H9 (cell line): ENCODE results near the gene UHRF1. TPM values are rescaled to one million over a fixed set of nuclear protein-coding genes. Genes with fewer than 3 reads are reported as not detected.

Experiments used
- DNase-seq: peaks from one replicate; pipeline ENCODE4 v3.0.0-alpha.2; 2017
- H2AFZ ChIP-seq: one replicate; pipeline ENCODE4 v1.6.1; 2013; ENCODE audit warnings: mild to moderate bottlenecking, low read length, control low read depth, moderate library complexity
- H2AK5ac ChIP-seq: 2 replicates; pipeline ENCODE4 v1.6.1; 2013; ENCODE audit warnings: low read length, control low read depth, mixed read lengths; ENCODE audit not compliant: insufficient read length
- H2BK120ac ChIP-seq: one replicate; pipeline ENCODE4 v1.6.1; 2013; ENCODE audit warnings: low read depth, mild to moderate bottlenecking, low read length, control low read depth, inconsistent platforms; ENCODE audit not compliant: poor library complexity, severe bottlenecking
- H2BK12ac ChIP-seq: 2 replicates; pipeline ENCODE4 v1.6.1; 2013; ENCODE audit warnings: low read length, control low read depth, mixed read lengths, low read depth; ENCODE audit not compliant: insufficient read length
- H2BK15ac ChIP-seq: 2 replicates; pipeline ENCODE4 v1.6.1; 2013; ENCODE audit warnings: low read depth, low read length, control low read depth
- H2BK20ac ChIP-seq: one replicate; pipeline ENCODE4 v1.6.1; 2013; ENCODE audit warnings: low read depth, mild to moderate bottlenecking, low read length, control low read depth, inconsistent platforms; ENCODE audit not compliant: poor library complexity, severe bottlenecking
- H2BK5ac ChIP-seq: 2 replicates; pipeline ENCODE4 v1.6.1; 2013; ENCODE audit warnings: low read length, control low read depth, mixed read lengths; ENCODE audit not compliant: insufficient read length
- H3K14ac ChIP-seq: 2 replicates; pipeline ENCODE4 v1.6.1; 2013; ENCODE audit warnings: low read length, control low read depth; ENCODE audit not compliant: insufficient read depth
- H3K18ac ChIP-seq: 2 replicates; pipeline ENCODE4 v1.6.1; 2013; ENCODE audit warnings: low read depth, mild to moderate bottlenecking, mixed read lengths, low read length, control low read depth; ENCODE audit not compliant: insufficient read length
- H3K23ac ChIP-seq: 2 replicates; pipeline ENCODE4 v1.6.1; 2013; ENCODE audit warnings: low read length, control low read depth, mixed read lengths, low read depth; ENCODE audit not compliant: insufficient read length
- H3K23me2 ChIP-seq: 2 replicates; pipeline ENCODE4 v1.6.1; 2013; ENCODE audit warnings: low read depth, mild to moderate bottlenecking, mixed read lengths, low read length, control low read depth; ENCODE audit not compliant: insufficient read length, poor library complexity, severe bottlenecking
- H3K27ac ChIP-seq: 2 replicates; pipeline ENCODE4 v1.5.1; 2013; ENCODE audit warnings: low read length, control low read depth, mixed read lengths, low read depth; ENCODE audit not compliant: insufficient read length
- H3K27me3 ChIP-seq: 2 replicates; pipeline ENCODE4 v1.6.1; 2013; ENCODE audit warnings: low read length, control low read depth, inconsistent platforms; ENCODE audit not compliant: insufficient read depth
- H3K4ac ChIP-seq: 2 replicates; pipeline ENCODE4 v1.6.1; 2013; ENCODE audit warnings: low read depth, mild to moderate bottlenecking, control low read depth, inconsistent platforms, low read length, moderate library complexity
- H3K4me1 ChIP-seq: 2 replicates; pipeline ENCODE4 v1.6.1; 2013; ENCODE audit warnings: low read length, control low read depth, inconsistent platforms; ENCODE audit not compliant: insufficient read depth
- H3K4me2 ChIP-seq: 2 replicates; pipeline ENCODE4 v1.6.1; 2013; ENCODE audit warnings: low read length, control low read depth, mixed read lengths; ENCODE audit not compliant: insufficient read length, insufficient read depth
- H3K56ac ChIP-seq: 2 replicates; pipeline ENCODE4 v1.6.1; 2013; ENCODE audit warnings: low read depth, mild to moderate bottlenecking, mixed read lengths, low read length, control low read depth; ENCODE audit not compliant: insufficient read length
- H3K79me1 ChIP-seq: 2 replicates; pipeline ENCODE4 v1.6.1; 2013; ENCODE audit warnings: low read depth, mild to moderate bottlenecking, moderate library complexity, low read length, control low read depth, inconsistent platforms; ENCODE audit not compliant: insufficient read depth, poor library complexity, severe bottlenecking
- H3K79me2 ChIP-seq: 2 replicates; pipeline ENCODE4 v1.6.1; 2013; ENCODE audit warnings: low read length, control low read depth, inconsistent platforms; ENCODE audit not compliant: insufficient read depth
- H3K9ac ChIP-seq: 2 replicates; pipeline ENCODE4 v1.6.1; 2013; ENCODE audit warnings: low read length, control low read depth, mixed read lengths; ENCODE audit not compliant: insufficient read length; ENCODE audit errors: extremely low read depth
- H3K9me3 ChIP-seq: one replicate; pipeline ENCODE4 v1.6.1; 2013; ENCODE audit warnings: low read depth, low read length, inconsistent platforms; ENCODE audit not compliant: control insufficient read depth
- H3T11ph ChIP-seq: one replicate; pipeline ENCODE4 v1.6.1; 2013; ENCODE audit warnings: mild to moderate bottlenecking, low read length, control low read depth, inconsistent platforms
- H4K20me1 ChIP-seq: one replicate; pipeline ENCODE4 v1.6.1; 2013; ENCODE audit not compliant: control insufficient read depth, insufficient read length, insufficient read depth
- H4K5ac ChIP-seq: 2 replicates; pipeline ENCODE4 v1.6.1; 2013; ENCODE audit warnings: low read depth, mild to moderate bottlenecking, mixed read lengths, low read length, control low read depth; ENCODE audit not compliant: insufficient read length
- H4K8ac ChIP-seq: replicated peaks from 2 replicates; pipeline ENCODE4 v1.6.1; 2013; ENCODE audit warnings: low read length, control low read depth, mixed read lengths, low read depth; ENCODE audit not compliant: insufficient read length
- H4K91ac ChIP-seq: 2 replicates; pipeline ENCODE4 v1.6.1; 2013; ENCODE audit warnings: low read depth, mild to moderate bottlenecking, moderate library complexity, mixed read lengths, low read length, control low read depth; ENCODE audit not compliant: insufficient read length
- H3K27ac Mint-ChIP-seq, 3 experiments: 2 replicates in 2 of 3; 3 replicates in 1 of 3; pipeline ENCODE4 v1.8.0; 2020 to 2021; ENCODE audit warnings: mixed read lengths in 3 of 3, mild to moderate bottlenecking in 1 of 3, moderate library complexity in 1 of 3
- H3K27me3 Mint-ChIP-seq: 2 replicates; pipeline ENCODE4 v1.8.0; 2021; ENCODE audit warnings: low read depth, mild to moderate bottlenecking, moderate library complexity, mixed read lengths
- H3K36me3 Mint-ChIP-seq, 3 experiments: 2 replicates in 2 of 3; 3 replicates in 1 of 3; pipeline ENCODE4 v1.8.0; 2020 to 2021; ENCODE audit warnings: low read depth in 3 of 3, mixed read lengths in 3 of 3; ENCODE audit not compliant: insufficient read depth in 1 of 3
- H3K4me1 Mint-ChIP-seq, 2 experiments: 2 replicates each; pipeline ENCODE4 v1.8.0; 2020; ENCODE audit warnings: mixed read lengths in 2 of 2
- H3K4me3 Mint-ChIP-seq, 2 experiments: 2 replicates in 1 of 2; 3 replicates in 1 of 2; pipeline ENCODE4 v1.8.0; 2020 to 2021; ENCODE audit warnings: mild to moderate bottlenecking in 2 of 2, mixed read lengths in 2 of 2, moderate library complexity in 1 of 2
- H3K9me3 Mint-ChIP-seq, 2 experiments: 2 replicates in 1 of 2; 3 replicates in 1 of 2; pipeline ENCODE4 v1.8.0; 2020; ENCODE audit warnings: mild to moderate bottlenecking in 2 of 2, mixed read lengths in 2 of 2, moderate library complexity in 1 of 2
- WGBS: extraction: QIAGEN DNeasy Blood & Tissue Kit; methylation state at CpG from one replicate; pipeline ENCODE4 v1.1.7; 2013; ENCODE audit warnings: missing lambda C conversion rate, low lambda C conversion rate, mixed read lengths; ENCODE audit not compliant: insufficient read length; ENCODE audit errors: extremely low coverage; 5-methylcytosine and 5-hydroxymethylcytosine counted together
- total RNA-seq: library from RNA; stranded (reverse); gene quantifications from 2 replicates; pipeline ENCODE4 v1.2.1, GENCODE V29; 2021
- TF ChIP-seq, protein P1 (sequence below): fragments of 200-600 bp; sonication (generic); conservative IDR thresholded peaks from 3 replicates; pipeline ENCODE4 v1.8.0; 2021; ENCODE audit warnings: antibody characterized with exemption, mild to moderate bottlenecking

The UHRF1 gene
- total RNA-seq, 1 experiment from 2014 or later: 106 TPM

DNA sequence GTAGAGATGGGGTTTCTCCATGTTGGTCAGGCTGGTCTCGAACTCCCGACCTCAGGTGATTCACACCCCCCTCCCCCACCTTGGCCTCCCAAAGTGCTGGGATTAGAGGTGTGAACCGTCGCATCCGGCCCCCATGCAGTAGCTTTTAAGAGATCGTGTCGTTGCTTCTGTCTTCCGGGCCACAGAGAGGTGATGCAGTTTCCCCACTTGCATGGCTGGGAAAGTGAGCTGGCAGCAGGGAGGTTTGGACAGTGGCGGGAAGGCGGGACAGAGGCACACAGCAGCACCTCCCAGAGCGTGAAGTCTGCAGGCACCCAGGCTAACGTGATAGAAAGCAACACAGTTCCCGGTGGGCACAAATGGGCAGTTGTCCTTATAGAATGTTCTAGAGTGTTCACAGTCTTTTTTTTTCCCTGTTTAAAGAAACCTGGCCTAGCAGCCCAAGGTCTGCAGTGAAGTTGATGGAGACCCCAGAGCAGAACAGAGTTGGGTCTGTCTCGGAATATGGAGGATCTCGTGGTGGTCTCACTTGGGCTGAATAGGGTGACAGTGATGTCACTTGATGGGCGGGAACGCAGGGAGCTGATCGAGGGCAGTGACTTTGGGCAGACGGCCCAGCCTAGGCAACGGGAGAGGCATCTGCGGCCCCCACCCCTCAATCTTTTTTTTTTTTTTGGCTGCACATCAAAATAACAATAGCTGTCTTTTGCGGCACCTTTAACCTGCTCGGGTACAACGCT lies 4.9 kb downstream of the UHRF1 start:
- H3K14ac ChIP-seq: no peak overlapping the region
- peaks cover 4% of the 10 kb centered on the region for H4K20me1 ChIP-seq
- H4K5ac ChIP-seq: no peak overlapping the region
- Mint-ChIP-seq H3K27ac (peak overlapping the region; percentile 60 to 86 (median 70); a peak in 5 of 7 replicates), H3K4me1 (peaks cover 25 to 28% of the 10 kb centered on the region in 2 experiments), H3K27me3 (no peaks in the 10 kb centered on the region), H3K36me3 (peaks cover 17 to 71% (median 57%) of the 10 kb centered on the region in 3 experiments; a peak in 6 of 7 replicates), H3K4me3 (no peak overlapping the region), H3K9me3 (no peaks in the 10 kb centered on the region)
- H3K4me2 ChIP-seq: no peak overlapping the region
- H3K27me3 ChIP-seq: no peaks in the 10 kb centered on the region
- H3T11ph ChIP-seq: no peak overlapping the region
- no peak overlapping the region for H2BK12ac ChIP-seq
- no peak overlapping the region for H4K91ac ChIP-seq
- no peak overlapping the region for H3K9ac ChIP-seq
- no peak overlapping the region for H3K56ac ChIP-seq
- no peaks in the 10 kb centered on the region for H3K9me3 ChIP-seq
- H2BK20ac ChIP-seq: no peak overlapping the region
- no peaks in the 10 kb centered on the region for H3K79me1 ChIP-seq
- no peak for DNase-seq
- no peak overlapping the region for H4K8ac ChIP-seq
- WGBS: no CpG with 5 or more reads among the region's 24 CpGs
- peaks cover 7% of the 10 kb centered on the region for H3K23me2 ChIP-seq
- TF ChIP-seq, protein P1, sequence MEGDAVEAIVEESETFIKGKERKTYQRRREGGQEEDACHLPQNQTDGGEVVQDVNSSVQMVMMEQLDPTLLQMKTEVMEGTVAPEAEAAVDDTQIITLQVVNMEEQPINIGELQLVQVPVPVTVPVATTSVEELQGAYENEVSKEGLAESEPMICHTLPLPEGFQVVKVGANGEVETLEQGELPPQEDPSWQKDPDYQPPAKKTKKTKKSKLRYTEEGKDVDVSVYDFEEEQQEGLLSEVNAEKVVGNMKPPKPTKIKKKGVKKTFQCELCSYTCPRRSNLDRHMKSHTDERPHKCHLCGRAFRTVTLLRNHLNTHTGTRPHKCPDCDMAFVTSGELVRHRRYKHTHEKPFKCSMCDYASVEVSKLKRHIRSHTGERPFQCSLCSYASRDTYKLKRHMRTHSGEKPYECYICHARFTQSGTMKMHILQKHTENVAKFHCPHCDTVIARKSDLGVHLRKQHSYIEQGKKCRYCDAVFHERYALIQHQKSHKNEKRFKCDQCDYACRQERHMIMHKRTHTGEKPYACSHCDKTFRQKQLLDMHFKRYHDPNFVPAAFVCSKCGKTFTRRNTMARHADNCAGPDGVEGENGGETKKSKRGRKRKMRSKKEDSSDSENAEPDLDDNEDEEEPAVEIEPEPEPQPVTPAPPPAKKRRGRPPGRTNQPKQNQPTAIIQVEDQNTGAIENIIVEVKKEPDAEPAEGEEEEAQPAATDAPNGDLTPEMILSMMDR: no peak
- H2AFZ ChIP-seq: no peak overlapping the region
- H3K79me2 ChIP-seq: peaks cover 20% of the 10 kb centered on the region; the same call in 1 of the 2 replicates
- H3K4me1 ChIP-seq: no peaks in the 10 kb centered on the region; the same call in 1 of the 2 replicates
- no peak overlapping the region for H2BK15ac ChIP-seq
- H2BK120ac ChIP-seq: no peak overlapping the region
- no peak overlapping the region for H3K18ac ChIP-seq
- H2AK5ac ChIP-seq: no peak overlapping the region
- H3K27ac ChIP-seq: no peak overlapping the region
- H3K4ac ChIP-seq: no peak overlapping the region
- no peak overlapping the region for H2BK5ac ChIP-seq
- no peak overlapping the region for H3K23ac ChIP-seq
